ENCODE data around the gene SLC12A5.
A peak's percentile ranks its signal among the peaks of the same experiment; 100 is the strongest.

The SLC12A5 gene

DNA sequence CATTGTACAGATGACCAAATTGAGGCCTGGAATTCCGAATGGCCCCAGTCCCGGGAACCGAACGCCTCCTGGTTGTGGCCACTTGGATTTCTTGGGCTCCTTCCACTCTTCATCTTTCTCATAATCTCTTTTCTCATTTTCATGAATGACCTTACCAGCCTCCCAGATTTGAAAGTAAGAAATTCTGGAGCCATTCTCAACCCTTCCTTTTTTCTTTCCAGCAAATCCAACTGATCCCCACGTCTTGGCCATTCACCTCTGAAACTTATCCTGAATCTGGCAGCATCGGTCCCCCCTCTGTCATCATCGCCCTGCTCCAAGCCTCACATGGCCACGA is 5.9 kb upstream of the SLC12A5 start:
- peaks cover 95% of the 10 kb centered on the region for H3K27me3 ChIP-seq
- no peak overlapping the region for H3K27ac ChIP-seq
- H3K9me3 ChIP-seq: no peaks in the 10 kb centered on the region
- H3K4me1 ChIP-seq (ENCODE audit: control insufficient read depth in 1 of 2, insufficient read depth in 1 of 2, low read depth in 1 of 2, low read length in 1 of 2): peaks cover 7 to 19% of the 10 kb centered on the region in 2 experiments
- peak overlapping the region in 1 of 2 experiments; percentile 41 for H3K4me3 ChIP-seq (ENCODE audit: low read depth in 1 of 2, low read length in 1 of 2)
- no peaks in the 10 kb centered on the region for H3K36me3 ChIP-seq
- TF ChIP-seq, protein P1, sequence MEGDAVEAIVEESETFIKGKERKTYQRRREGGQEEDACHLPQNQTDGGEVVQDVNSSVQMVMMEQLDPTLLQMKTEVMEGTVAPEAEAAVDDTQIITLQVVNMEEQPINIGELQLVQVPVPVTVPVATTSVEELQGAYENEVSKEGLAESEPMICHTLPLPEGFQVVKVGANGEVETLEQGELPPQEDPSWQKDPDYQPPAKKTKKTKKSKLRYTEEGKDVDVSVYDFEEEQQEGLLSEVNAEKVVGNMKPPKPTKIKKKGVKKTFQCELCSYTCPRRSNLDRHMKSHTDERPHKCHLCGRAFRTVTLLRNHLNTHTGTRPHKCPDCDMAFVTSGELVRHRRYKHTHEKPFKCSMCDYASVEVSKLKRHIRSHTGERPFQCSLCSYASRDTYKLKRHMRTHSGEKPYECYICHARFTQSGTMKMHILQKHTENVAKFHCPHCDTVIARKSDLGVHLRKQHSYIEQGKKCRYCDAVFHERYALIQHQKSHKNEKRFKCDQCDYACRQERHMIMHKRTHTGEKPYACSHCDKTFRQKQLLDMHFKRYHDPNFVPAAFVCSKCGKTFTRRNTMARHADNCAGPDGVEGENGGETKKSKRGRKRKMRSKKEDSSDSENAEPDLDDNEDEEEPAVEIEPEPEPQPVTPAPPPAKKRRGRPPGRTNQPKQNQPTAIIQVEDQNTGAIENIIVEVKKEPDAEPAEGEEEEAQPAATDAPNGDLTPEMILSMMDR (IDR thresholded peaks at IDR 0.05): no peak

DNA sequence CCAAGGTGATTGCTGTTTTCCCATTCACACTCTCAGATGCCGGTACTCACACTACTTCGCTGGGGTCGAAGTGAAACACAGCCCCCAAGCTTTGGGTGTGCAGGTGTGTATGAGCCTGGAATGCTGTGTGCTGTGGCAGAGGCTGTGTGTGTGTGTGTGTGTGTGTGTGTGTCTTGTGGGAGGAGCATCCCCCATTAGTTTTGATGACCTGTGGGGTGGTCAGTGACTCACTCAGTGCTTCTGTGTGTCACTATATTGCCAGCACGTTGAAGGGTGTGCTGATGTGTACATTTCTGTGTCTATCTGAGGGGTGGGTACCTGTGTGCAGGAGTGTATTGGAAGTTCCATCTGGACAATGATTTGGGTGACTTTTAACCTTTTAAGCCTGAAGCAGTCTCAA is 5.0 kb upstream of the SLC12A5 start:
- H3K27ac ChIP-seq: no peak overlapping the region
- H3K36me3 ChIP-seq: no peaks in the 10 kb centered on the region
- TF ChIP-seq, protein P1 (IDR thresholded peaks at IDR 0.05): no peak
- no peaks in the 10 kb centered on the region for H3K9me3 ChIP-seq
- no peak overlapping the region for H3K4me3 ChIP-seq (ENCODE audit: low read depth in 1 of 2, low read length in 1 of 2)
- H3K4me1 ChIP-seq (ENCODE audit: control insufficient read depth in 1 of 2, insufficient read depth in 1 of 2, low read depth in 1 of 2, low read length in 1 of 2): peaks cover 7 to 19% of the 10 kb centered on the region in 2 experiments
- peaks cover 99% of the 10 kb centered on the region for H3K27me3 ChIP-seq

DNA sequence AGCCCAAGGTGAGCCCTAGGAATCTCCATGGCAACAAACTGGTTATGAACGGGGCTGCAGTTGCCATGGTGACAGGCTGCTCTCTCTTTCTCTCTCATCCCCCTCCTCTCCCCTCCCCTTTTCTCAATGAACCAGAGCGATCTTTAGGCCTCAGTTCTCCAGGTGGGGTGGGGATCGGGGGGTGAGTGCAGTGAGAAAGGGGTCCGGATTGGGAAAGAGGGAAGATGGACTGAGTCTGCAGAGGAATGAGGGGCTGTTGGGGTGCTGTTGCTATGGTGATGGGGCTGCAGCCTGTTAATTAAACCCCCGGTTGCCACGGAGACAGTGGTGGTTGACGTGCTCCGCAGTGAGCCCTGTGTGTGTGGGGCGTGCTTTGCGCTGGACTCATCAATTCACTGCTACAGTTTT is 3.6 kb upstream of the SLC12A5 start:
- peaks cover 7 to 19% of the 10 kb centered on the region in 2 experiments for H3K4me1 ChIP-seq (ENCODE audit: control insufficient read depth in 1 of 2, insufficient read depth in 1 of 2, low read depth in 1 of 2, low read length in 1 of 2)
- no peak overlapping the region for H3K27ac ChIP-seq
- TF ChIP-seq, protein P1 (IDR thresholded peaks at IDR 0.05): no peak
- no peaks in the 10 kb centered on the region for H3K9me3 ChIP-seq
- peaks cover 100% of the 10 kb centered on the region for H3K27me3 ChIP-seq
- H3K4me3 ChIP-seq (ENCODE audit: low read depth in 1 of 2, low read length in 1 of 2): no peak overlapping the region
- H3K36me3 ChIP-seq: no peaks in the 10 kb centered on the region

DNA sequence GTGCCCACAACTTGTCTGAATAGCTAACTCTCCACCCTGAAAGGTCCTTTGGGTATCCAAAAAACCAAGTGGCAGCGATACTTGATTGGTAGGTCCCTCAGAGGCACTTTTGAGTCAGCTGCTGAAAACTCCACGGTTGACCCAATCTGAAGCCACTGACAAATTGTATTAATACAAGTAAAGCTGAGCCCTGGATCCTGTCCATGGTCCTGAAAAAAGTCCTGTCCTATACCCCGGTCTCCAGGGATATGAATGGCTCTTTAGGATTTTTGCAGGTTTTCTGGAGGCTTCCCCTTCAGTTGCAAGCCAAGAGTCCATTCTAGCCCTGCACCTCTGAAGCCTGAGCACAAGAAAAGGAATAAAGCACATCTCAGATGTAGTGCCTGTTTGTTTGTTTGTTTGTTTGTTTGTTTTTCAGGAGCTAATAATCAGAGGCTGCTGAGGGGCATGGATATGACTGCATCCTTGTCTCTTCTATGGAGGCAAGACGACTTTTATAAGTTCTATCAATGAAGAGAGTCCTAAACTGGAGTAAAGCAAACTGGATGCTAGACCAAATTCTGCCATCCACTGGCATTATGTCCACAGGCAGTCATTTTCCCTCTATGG is 1.7 kb upstream of the SLC12A5 start:
- Histone ChIP-seq H3K4me1 (ENCODE audit: control insufficient read depth in 1 of 2, insufficient read depth in 1 of 2, low read depth in 1 of 2, low read length in 1 of 2) (peaks cover 4 to 7% of the 10 kb centered on the region in 2 experiments), H3K4me3 (ENCODE audit: low read depth in 1 of 2, low read length in 1 of 2) (no peak overlapping the region), H3K27ac (no peak overlapping the region), H3K36me3 (no peaks in the 10 kb centered on the region), H3K9me3 (no peaks in the 10 kb centered on the region), H3K27me3 (peaks cover 100% of the 10 kb centered on the region)
- TF ChIP-seq, protein P1 (IDR thresholded peaks at IDR 0.05): no peak

DNA sequence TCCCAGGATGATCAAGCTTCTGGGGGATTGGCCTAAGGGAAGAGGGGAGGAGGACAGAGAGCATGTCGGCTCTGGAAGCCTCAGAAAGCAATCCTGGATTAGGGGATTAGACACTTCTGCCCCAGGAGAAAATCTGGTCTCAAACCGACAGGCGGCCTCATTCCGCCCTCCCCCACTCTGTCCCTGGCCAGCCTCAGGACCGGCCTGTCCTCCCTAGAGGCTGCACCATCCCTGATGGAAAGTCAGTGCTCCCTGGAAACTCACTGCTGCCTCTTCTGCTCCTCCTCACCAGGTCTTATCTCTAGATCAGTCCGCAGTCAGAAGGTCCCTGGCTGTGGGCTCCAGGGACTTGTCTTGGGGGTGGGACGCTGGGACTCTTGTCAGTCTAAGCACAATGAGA is 905 bp upstream of the SLC12A5 start:
- Histone ChIP-seq H3K36me3 (no peaks in the 10 kb centered on the region), H3K4me3 (ENCODE audit: low read depth in 1 of 2, low read length in 1 of 2) (no peak overlapping the region), H3K9me3 (no peaks in the 10 kb centered on the region), H3K27ac (no peak overlapping the region), H3K4me1 (ENCODE audit: control insufficient read depth in 1 of 2, insufficient read depth in 1 of 2, low read depth in 1 of 2, low read length in 1 of 2) (no peaks in the 10 kb centered on the region), H3K27me3 (peaks cover 100% of the 10 kb centered on the region)
- TF ChIP-seq, protein P1 (IDR thresholded peaks at IDR 0.05): no peak

All from neutrophil (primary cell).